Osteocyte (in vitro differentiated cells): ENCODE results near the gene GRIA3. TPM values are rescaled to one million over a fixed set of nuclear protein-coding genes. Genes with fewer than 3 reads are reported as not detected.

Source experiments
- DNase-seq: peaks from one replicate; pipeline ENCODE4 v3.0.0; 2021; ENCODE audit warnings: mixed read lengths; ENCODE audit not compliant: unreplicated experiment; ENCODE audit errors: extremely low spot score
- H3K27ac Mint-ChIP-seq: one replicate; pipeline ENCODE4 v1.8.0; 2021; ENCODE audit warnings: mild to moderate bottlenecking, mixed read lengths; ENCODE audit not compliant: unreplicated experiment
- H3K27me3 Mint-ChIP-seq: one replicate; pipeline ENCODE4 v1.8.0; 2021; ENCODE audit warnings: mixed read lengths; ENCODE audit not compliant: unreplicated experiment
- H3K36me3 Mint-ChIP-seq: one replicate; pipeline ENCODE4 v1.8.0; 2021; ENCODE audit warnings: mixed read lengths; ENCODE audit not compliant: unreplicated experiment
- H3K4me1 Mint-ChIP-seq: one replicate; pipeline ENCODE4 v1.8.0; 2021; ENCODE audit warnings: mixed read lengths; ENCODE audit not compliant: unreplicated experiment
- H3K4me3 Mint-ChIP-seq: one replicate; pipeline ENCODE4 v1.8.0; 2021; ENCODE audit warnings: mild to moderate bottlenecking, moderate library complexity, mixed read lengths; ENCODE audit not compliant: unreplicated experiment
- H3K9me3 Mint-ChIP-seq: one replicate; pipeline ENCODE4 v1.8.0; 2021; ENCODE audit warnings: mixed read lengths; ENCODE audit not compliant: unreplicated experiment
- total RNA-seq: library from RNA; stranded (reverse); gene quantifications from 2 replicates; pipeline ENCODE4 v1.2.1, GENCODE V29; 2021
- TF ChIP-seq, protein P1 (sequence below): fragments of 200-600 bp; sonication (generic); IDR thresholded peaks from 2 replicates; pipeline ENCODE4 v1.5.0; 2021; ENCODE audit warnings: antibody characterized with exemption, mild to moderate bottlenecking, moderate library complexity

Gene GRIA3
- total RNA-seq, 1 donor from 2014 or later = not detected

DNA sequence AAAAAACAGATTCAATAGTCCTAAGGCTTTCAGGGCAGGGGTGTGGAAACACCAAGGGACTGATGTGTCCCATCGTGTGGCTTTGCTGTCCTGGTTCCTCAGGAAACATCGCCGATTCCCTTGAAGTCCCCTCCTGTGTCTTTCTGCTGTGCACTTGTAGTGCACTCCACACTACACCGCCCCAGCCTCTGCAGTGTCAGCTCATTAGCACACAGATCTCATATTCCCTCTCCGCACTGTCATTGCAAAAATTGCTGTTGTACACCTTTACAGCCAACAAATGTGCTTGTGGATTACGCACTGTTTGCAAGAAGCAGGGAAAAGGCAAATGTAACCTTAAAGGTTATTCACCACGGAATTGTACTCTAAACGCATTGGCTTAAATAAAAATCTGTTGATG lies 5.3 kb downstream of the GRIA3 start:
- no peak overlapping the region for H3K27ac Mint-ChIP-seq
- no peak overlapping the region for H3K4me3 Mint-ChIP-seq
- TF ChIP-seq, protein P1, sequence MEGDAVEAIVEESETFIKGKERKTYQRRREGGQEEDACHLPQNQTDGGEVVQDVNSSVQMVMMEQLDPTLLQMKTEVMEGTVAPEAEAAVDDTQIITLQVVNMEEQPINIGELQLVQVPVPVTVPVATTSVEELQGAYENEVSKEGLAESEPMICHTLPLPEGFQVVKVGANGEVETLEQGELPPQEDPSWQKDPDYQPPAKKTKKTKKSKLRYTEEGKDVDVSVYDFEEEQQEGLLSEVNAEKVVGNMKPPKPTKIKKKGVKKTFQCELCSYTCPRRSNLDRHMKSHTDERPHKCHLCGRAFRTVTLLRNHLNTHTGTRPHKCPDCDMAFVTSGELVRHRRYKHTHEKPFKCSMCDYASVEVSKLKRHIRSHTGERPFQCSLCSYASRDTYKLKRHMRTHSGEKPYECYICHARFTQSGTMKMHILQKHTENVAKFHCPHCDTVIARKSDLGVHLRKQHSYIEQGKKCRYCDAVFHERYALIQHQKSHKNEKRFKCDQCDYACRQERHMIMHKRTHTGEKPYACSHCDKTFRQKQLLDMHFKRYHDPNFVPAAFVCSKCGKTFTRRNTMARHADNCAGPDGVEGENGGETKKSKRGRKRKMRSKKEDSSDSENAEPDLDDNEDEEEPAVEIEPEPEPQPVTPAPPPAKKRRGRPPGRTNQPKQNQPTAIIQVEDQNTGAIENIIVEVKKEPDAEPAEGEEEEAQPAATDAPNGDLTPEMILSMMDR = no peak
- no peaks in the 10 kb centered on the region for H3K36me3 Mint-ChIP-seq
- H3K9me3 Mint-ChIP-seq = peaks cover 14% of the 10 kb centered on the region
- H3K27me3 Mint-ChIP-seq = no peaks in the 10 kb centered on the region
- H3K4me1 Mint-ChIP-seq = no peaks in the 10 kb centered on the region
- DNase-seq = no peak

DNA sequence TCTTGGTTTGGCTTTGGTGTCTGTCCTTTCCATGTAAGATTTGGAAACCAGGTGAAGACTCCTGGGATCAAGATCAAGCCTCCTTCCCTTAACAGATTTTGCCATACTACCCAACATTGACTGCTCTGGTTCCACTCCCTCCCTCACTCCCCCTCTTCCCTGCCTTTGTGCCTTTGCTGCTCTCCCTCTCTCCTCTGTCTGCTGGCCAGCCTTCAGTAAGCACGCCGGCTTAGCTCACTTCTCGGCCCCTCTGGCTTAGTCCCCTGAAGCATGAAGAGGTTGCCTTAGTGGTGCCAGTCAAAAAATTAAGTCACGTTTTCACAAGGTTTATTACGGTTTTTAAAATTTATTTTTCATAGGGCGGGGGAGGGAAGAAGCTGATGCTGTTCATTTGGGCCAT lies 6.0 kb downstream of the GRIA3 start:
- Mint-ChIP-seq H3K36me3 (no peaks in the 10 kb centered on the region), H3K4me3 (no peak overlapping the region), H3K9me3 (peaks cover 14% of the 10 kb centered on the region), H3K27ac (no peak overlapping the region), H3K4me1 (no peaks in the 10 kb centered on the region), H3K27me3 (no peaks in the 10 kb centered on the region)
- DNase-seq = no peak
- TF ChIP-seq, protein P1 = no peak

DNA sequence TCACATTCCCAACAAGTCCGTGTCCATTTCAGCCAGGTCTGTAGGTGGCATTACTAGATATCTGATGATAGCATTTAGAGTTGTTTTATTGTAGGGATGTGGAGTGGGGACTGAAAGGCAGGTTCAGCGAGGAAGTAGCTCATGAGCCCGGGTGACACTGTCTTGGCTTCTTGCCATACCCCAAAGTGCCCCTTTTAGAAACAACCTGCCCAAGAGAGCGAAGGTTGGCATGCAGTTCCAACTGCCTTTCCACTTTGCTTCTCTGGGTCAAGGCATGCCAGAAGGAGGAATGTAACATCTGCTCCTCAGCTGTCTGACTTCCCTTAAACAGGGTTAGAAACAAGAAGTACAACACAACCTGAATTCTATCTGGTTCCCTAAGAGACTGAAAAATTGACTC lies 9.0 kb downstream of the GRIA3 start:
- TF ChIP-seq, protein P1 = no peak
- Mint-ChIP-seq H3K9me3 (peaks cover 14% of the 10 kb centered on the region), H3K36me3 (no peaks in the 10 kb centered on the region)

DNA sequence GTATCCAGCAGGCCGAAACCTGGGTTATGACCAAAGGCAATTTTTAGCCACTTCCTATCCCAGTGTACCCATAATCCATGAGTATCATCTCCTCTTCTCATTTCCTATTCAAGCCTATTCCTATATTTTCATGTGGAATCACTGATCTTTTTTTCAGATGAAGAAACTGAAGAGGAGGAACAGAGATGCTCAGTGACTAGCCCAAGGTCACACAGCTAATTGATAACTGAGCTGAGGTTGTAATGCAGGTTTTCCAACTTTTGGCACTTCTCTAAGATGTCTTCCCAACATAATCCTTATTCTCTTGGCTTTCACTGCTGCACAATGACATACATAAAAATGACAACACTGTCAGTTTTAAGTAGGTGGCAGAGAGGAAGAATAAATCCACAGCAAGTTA lies 15.3 kb downstream of the GRIA3 start:
- no peaks in the 10 kb centered on the region for H3K9me3 Mint-ChIP-seq
- TF ChIP-seq, protein P1 = no peak
- no peak for DNase-seq
- no peaks in the 10 kb centered on the region for H3K36me3 Mint-ChIP-seq
- no peak overlapping the region for H3K27ac Mint-ChIP-seq
- no peak overlapping the region for H3K4me3 Mint-ChIP-seq
- no peaks in the 10 kb centered on the region for H3K4me1 Mint-ChIP-seq
- no peaks in the 10 kb centered on the region for H3K27me3 Mint-ChIP-seq

More for the DNA sequence above, 9.0 kb downstream of the GRIA3 start:
- DNase-seq = no peak
- Mint-ChIP-seq H3K27ac (no peak overlapping the region), H3K4me3 (no peak overlapping the region), H3K4me1 (no peaks in the 10 kb centered on the region), H3K27me3 (no peaks in the 10 kb centered on the region)

DNA sequence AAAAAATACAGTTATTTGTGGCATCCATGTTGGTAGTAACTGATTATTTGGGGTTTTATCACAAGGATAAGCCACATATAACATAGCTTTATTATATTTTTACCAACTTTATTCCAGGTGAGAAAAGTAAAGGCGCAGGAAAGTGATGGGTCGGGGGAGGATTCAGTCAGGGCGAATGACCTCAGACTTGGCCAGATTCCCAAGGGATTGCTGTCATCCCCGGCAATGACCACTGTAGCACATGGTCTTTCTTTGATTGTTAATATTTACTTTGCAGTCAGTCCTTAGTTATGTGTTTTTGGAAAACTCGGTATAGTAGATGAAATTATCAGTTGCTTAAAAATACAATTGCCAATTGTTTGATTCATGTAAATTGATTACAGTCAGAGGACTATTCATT lies 17.6 kb downstream of the GRIA3 start:
- DNase-seq = no peak
- Mint-ChIP-seq H3K9me3 (no peaks in the 10 kb centered on the region), H3K27ac (no peak overlapping the region), H3K4me1 (no peaks in the 10 kb centered on the region), H3K27me3 (no peaks in the 10 kb centered on the region), H3K36me3 (no peaks in the 10 kb centered on the region), H3K4me3 (no peak overlapping the region)
- TF ChIP-seq, protein P1 = no peak
